WTC11 (cell line): ENCODE data around the gene GTF2B. TPM values are rescaled to one million over a fixed set of nuclear protein-coding genes. Genes with fewer than 3 reads are reported as not detected.

Source experiments
- ATAC-seq: fragments of 200-7000 bp; cut with Tn5 transposase; 2 replicates; pipeline ENCODE4 v1.10.0; 2021; ENCODE audit warnings: mild to moderate bottlenecking, moderate library complexity
- CTCF ChIA-PET: fragments of 300-600 bp; sonication (Branson Sonifier 250); formaldehyde crosslinking; loops from one replicate; lab custom pipeline; 2021; ENCODE audit warnings: antibody characterized with exemption; lab: Charles Lee
- POLR2A ChIA-PET: fragments of 350-600 bp; sonication (Branson Sonifier 250); formaldehyde crosslinking; loops from one replicate; lab custom pipeline; 2021; ENCODE audit warnings: antibody characterized with exemption; lab: Charles Lee
- DNase-seq: peaks from one replicate; pipeline ENCODE4 v3.0.0; 2021; ENCODE audit warnings: low spot score
- H3K27ac Mint-ChIP-seq: 2 replicates; pipeline ENCODE4 v1.8.0; 2021; ENCODE audit warnings: mixed read lengths
- H3K27me3 Mint-ChIP-seq: 2 replicates; pipeline ENCODE4 v1.8.0; 2021; ENCODE audit warnings: low read depth, mild to moderate bottlenecking, moderate library complexity, mixed read lengths
- H3K36me3 Mint-ChIP-seq: 2 replicates; pipeline ENCODE4 v1.8.0; 2021; ENCODE audit warnings: mixed read lengths
- H3K4me1 Mint-ChIP-seq: 2 replicates; pipeline ENCODE4 v1.8.0; 2022; ENCODE audit warnings: mixed read lengths
- H3K4me3 Mint-ChIP-seq: 2 replicates; pipeline ENCODE4 v1.8.0; 2021; ENCODE audit warnings: mild to moderate bottlenecking, moderate library complexity, mixed read lengths
- H3K9me3 Mint-ChIP-seq: 2 replicates; pipeline ENCODE4 v1.8.0; 2021; ENCODE audit warnings: mixed read lengths
- ATF6 ChIP-seq: sonication (generic); formaldehyde crosslinking; IDR thresholded peaks from 2 replicates; pipeline ENCODE4 v1.8.1; 2023; ENCODE audit warnings: mild to moderate bottlenecking, missing genetic modification reagents
- CREB1 ChIP-seq: sonication (generic); formaldehyde crosslinking; IDR thresholded peaks from 2 replicates; pipeline ENCODE4 v1.8.0; 2023; ENCODE audit warnings: mild to moderate bottlenecking, missing genetic modification reagents
- FOXP1 ChIP-seq: sonication (generic); formaldehyde crosslinking; IDR thresholded peaks from 2 replicates; pipeline ENCODE4 v1.8.0; 2022; ENCODE audit warnings: missing genetic modification reagents, mild to moderate bottlenecking, moderate library complexity, borderline replicate concordance
- FOXP4 ChIP-seq: sonication (generic); formaldehyde crosslinking; IDR thresholded peaks from 2 replicates; pipeline ENCODE4 v1.8.0; 2022; ENCODE audit warnings: mild to moderate bottlenecking, missing genetic modification reagents
- HMGXB4 ChIP-seq: sonication (generic); formaldehyde crosslinking; IDR thresholded peaks from 2 replicates; pipeline ENCODE4 v1.8.1; 2023; ENCODE audit warnings: mild to moderate bottlenecking, moderate library complexity, missing genetic modification reagents
- IRF1 ChIP-seq: sonication (generic); formaldehyde crosslinking; IDR thresholded peaks from 2 replicates; pipeline ENCODE4 v1.8.0; 2023; ENCODE audit warnings: missing genetic modification reagents
- IRF2 ChIP-seq: sonication (generic); formaldehyde crosslinking; IDR thresholded peaks from 2 replicates; pipeline ENCODE4 v1.8.0; 2022; ENCODE audit warnings: low read depth, missing genetic modification reagents, borderline replicate concordance
- MAX ChIP-seq: sonication (generic); formaldehyde crosslinking; IDR thresholded peaks from 2 replicates; pipeline ENCODE4 v1.8.0; 2022; ENCODE audit warnings: mild to moderate bottlenecking, missing genetic modification reagents
- NFYB ChIP-seq: sonication (generic); formaldehyde crosslinking; conservative IDR thresholded peaks from 2 replicates; pipeline ENCODE4 v1.8.0; 2022; ENCODE audit warnings: low read depth, missing genetic modification reagents
- NR2C2 ChIP-seq: sonication (generic); formaldehyde crosslinking; IDR thresholded peaks from 2 replicates; pipeline ENCODE4 v1.8.0; 2022; ENCODE audit warnings: mild to moderate bottlenecking, missing genetic modification reagents
- ZMAT4 ChIP-seq: fragments of 250-450 bp; sonication (Bioruptor Pico); IDR thresholded peaks from 2 replicates; pipeline ENCODE4 v1.9.0; 2021; ENCODE audit warnings: mild to moderate bottlenecking
- ZNF219 ChIP-seq: sonication (generic); formaldehyde crosslinking; IDR thresholded peaks from 2 replicates; pipeline ENCODE4 v1.8.0; 2023; ENCODE audit warnings: missing genetic modification reagents, mild to moderate bottlenecking, borderline replicate concordance
- ZNF263 ChIP-seq: sonication (generic); formaldehyde crosslinking; IDR thresholded peaks from 2 replicates; pipeline ENCODE4 v1.8.1; 2022; ENCODE audit warnings: low read depth, mild to moderate bottlenecking, moderate library complexity, missing genetic modification reagents
- ZNF671 ChIP-seq: fragments of 250-450 bp; sonication (Bioruptor Pico); IDR thresholded peaks from 2 replicates; pipeline ENCODE4 v1.8.0; 2021; ENCODE audit warnings: mild to moderate bottlenecking
- total RNA-seq: library from RNA; stranded (reverse); gene quantifications from 3 replicates; pipeline ENCODE4 v1.2.3, GENCODE V29; 2021

GTF2B gene
- total RNA-seq, 1 experiment from 2014 or later, result 14.2 TPM

GRCh38 chr1:88892357-88892877 lies 1.1 kb upstream of the GTF2B start:
- peak overlapping the region; percentile 94 for H3K4me3 Mint-ChIP-seq
- CTCF ChIA-PET, result interaction anchor here (0.8 to 0.9 kb wide), 2 partner anchors 9 to 156 kb away, joined by 3 to 4 read pairs; no protein-coding TSS in a partner anchor
- H3K36me3 Mint-ChIP-seq, result no peaks in the 10 kb centered on the region
- H3K4me1 Mint-ChIP-seq, result peaks cover 14% of the 10 kb centered on the region
- POLR2A ChIA-PET, result no interaction called here
- H3K27me3 Mint-ChIP-seq, result peaks cover 3% of the 10 kb centered on the region; the same call in 1 of the 2 replicates
- TF ChIP-seq NFYB (CRISPR knock-in tag), result peak; percentile 71
- no peak for TF ChIP-seq IRF1
- no peak for TF ChIP-seq ZNF671
- TF ChIP-seq, all 79 proteins: peak for 1
- DNase-seq (no peak), ATAC-seq (peak; percentile 29)
- Mint-ChIP-seq H3K27ac (peak overlapping the region; percentile 15; the same call in 1 of the 2 replicates), H3K9me3 (peaks cover 5% of the 10 kb centered on the region; the same call in 1 of the 2 replicates)

GRCh38 chr1:88891951-88892340 lies 579 bp upstream of the GTF2B start:
- peaks cover 2% of the 10 kb centered on the region; the same call in 1 of the 2 replicates for H3K27me3 Mint-ChIP-seq
- H3K4me3 Mint-ChIP-seq, result peak overlapping the region; percentile 94
- H3K4me1 Mint-ChIP-seq, result peaks cover 14% of the 10 kb centered on the region
- DNase-seq (no peak), ATAC-seq (no peak)
- peaks cover 3% of the 10 kb centered on the region; the same call in 1 of the 2 replicates for H3K36me3 Mint-ChIP-seq
- peaks cover 5% of the 10 kb centered on the region; the same call in 1 of the 2 replicates for H3K9me3 Mint-ChIP-seq
- H3K27ac Mint-ChIP-seq, result peak overlapping the region; percentile 15; the same call in 1 of the 2 replicates
- ChIA-PET POLR2A (interaction anchor here (1.5 kb wide), 1 partner anchor 208 kb away, joined by 4 read pairs; the partner anchor contains the start of gene PKN2), CTCF (interaction anchor here (0.8 to 1.5 kb wide), 3 partner anchors 9 to 156 kb away, joined by 3 to 4 read pairs (median 3); no protein-coding TSS in a partner anchor)
- TF ChIP-seq MAX, result no peak
- no peak for TF ChIP-seq NR2C2 (CRISPR knock-in tag)
- TF ChIP-seq FOXP4, result no peak
- TF ChIP-seq ZNF219 (CRISPR knock-in tag), result no peak
- no peak for TF ChIP-seq FOXP1 (CRISPR knock-in tag)
- no peak for TF ChIP-seq CREB1 (CRISPR knock-in tag)
- no peak for TF ChIP-seq IRF2 (CRISPR knock-in tag)
- TF ChIP-seq ATF6 (CRISPR knock-in tag), result no peak
- no peak for TF ChIP-seq ZMAT4
- TF ChIP-seq ZNF263, result no peak
- TF ChIP-seq HMGXB4 (CRISPR knock-in tag), result no peak
